ENCODE data around the gene KLHL28. TPM values are rescaled to one million over a fixed set of nuclear protein-coding genes. Genes with fewer than 3 reads are reported as not detected.

Gene KLHL28
- total RNA-seq, 1 experiment from 2014 or later, result 11.2 TPM

- no TSS peak for BruUV-seq (replicated peaks)
- no peaks in the 10 kb centered on the region for H4K20me1 ChIP-seq (ENCODE audit: insufficient read depth)
- ATAC-seq (no peak), DNase-seq (ENCODE audit: low read depth, low spot score) (no peak)
- ChIA-PET RAD21 (ENCODE audit: low non-redundant PET in 1 of 2, low total read pairs in 2 of 2, uncharacterized antibody in 2 of 2, unreplicated experiment in 2 of 2) (no interaction called here), POLR2A (interaction anchor here (0.8 to 1.5 kb wide), 4 partner anchors 7 to 172 kb away, joined by 3 to 4 read pairs (median 4); partner anchors contain the start of gene FKBP3), CTCF (interaction anchor here (1.1 kb wide), 1 partner anchor 306 kb away, joined by 3 read pairs; no protein-coding TSS in a partner anchor)
- intact Hi-C loops (cut with micrococcal nuclease), result loop anchor here (5.0 kb wide), 1 partner anchor 290 kb away; the partner anchor contains the start of gene MIS18BP1
- TF ChIP-seq ELF1 (IDR thresholded peaks at IDR 0.05; ENCODE audit: borderline replicate concordance, low read depth) (no peak), MAX (IDR thresholded peaks at IDR 0.05) (no peak), SIN3A (IDR thresholded peaks at IDR 0.05; ENCODE audit: low read depth) (no peak), CTCF (IDR thresholded peaks at IDR 0.05 in 2 of 3, conservative IDR thresholded peaks at IDR 0.05 in 1 of 3; ENCODE audit: borderline replicate concordance in 1 of 3, insufficient read depth in 1 of 3, low read depth in 2 of 3, low read length in 2 of 3) (no peak), TCF7L2 (IDR thresholded peaks at IDR 0.05; ENCODE audit: borderline replicate concordance, extremely low read depth, insufficient read depth, insufficient read length) (no peak), JUND (IDR thresholded peaks at IDR 0.05) (no peak), POLR2AphosphoS5 (IDR thresholded peaks at IDR 0.05; ENCODE audit: low read depth, low read length) (no peak), YY1 (IDR thresholded peaks at IDR 0.05; ENCODE audit: extremely low read depth, insufficient replicate concordance, low read depth, low read length) (no peak), EZH2phosphoT487 (IDR thresholded peaks at IDR 0.05; ENCODE audit: borderline replicate concordance) (no peak), FOSL1 (IDR thresholded peaks at IDR 0.05; ENCODE audit: low read depth) (no peak), SP1 (IDR thresholded peaks at IDR 0.05; ENCODE audit: low read depth) (no peak), ZNF274 (IDR thresholded peaks at IDR 0.05; ENCODE audit: low read depth, low read length) (no peak)
- H3K4me1 ChIP-seq (ENCODE audit: control insufficient read depth in 1 of 2, insufficient read depth in 2 of 2, low read length in 2 of 2), result peaks cover 9 to 11% of the 10 kb centered on the region in 2 experiments; a peak in 3 of 4 replicates
- peaks cover 0 to 3% of the 10 kb centered on the region in 2 experiments; a peak in 1 of 4 replicates for H3K9me3 ChIP-seq (ENCODE audit: control insufficient read depth in 1 of 2, insufficient read depth in 1 of 2, low read depth in 1 of 2, low read length in 2 of 2)
- H3K27ac ChIP-seq (ENCODE audit: low read depth, low read length), result peak overlapping the region; percentile 68
- H3K9me2 ChIP-seq (ENCODE audit: insufficient read depth), result no peaks in the 10 kb centered on the region
- peaks cover 40% of the 10 kb centered on the region for H3K79me2 ChIP-seq (ENCODE audit: insufficient read depth, low read length)
- no peaks in the 10 kb centered on the region for H3K27me3 ChIP-seq (ENCODE audit: insufficient read depth, low read length)
- H3K4me3 ChIP-seq (replicated peaks in 1 of 2; ENCODE audit: low read depth in 1 of 2, low read length in 2 of 2), result peak overlapping the region; percentile 72 to 94
- no peaks in the 10 kb centered on the region; a peak in 1 of 4 replicates for H3K36me3 ChIP-seq (ENCODE audit: control insufficient read depth in 1 of 2, insufficient read depth in 2 of 2, low read length in 2 of 2)
- peak overlapping the region; percentile 7 for H2AFZ ChIP-seq (ENCODE audit: low read depth, low read length, poor library complexity, severe bottlenecking)
- H3K9ac ChIP-seq (ENCODE audit: low read length), result no peak overlapping the region
- H3K4me2 ChIP-seq (ENCODE audit: low read length), result peak overlapping the region; percentile 86
Observed at GRCh38 chr14:44962334-44963043, 742 bp upstream of the KLHL28 start.
